ENCODE results near the gene GAGE10.

DNA sequence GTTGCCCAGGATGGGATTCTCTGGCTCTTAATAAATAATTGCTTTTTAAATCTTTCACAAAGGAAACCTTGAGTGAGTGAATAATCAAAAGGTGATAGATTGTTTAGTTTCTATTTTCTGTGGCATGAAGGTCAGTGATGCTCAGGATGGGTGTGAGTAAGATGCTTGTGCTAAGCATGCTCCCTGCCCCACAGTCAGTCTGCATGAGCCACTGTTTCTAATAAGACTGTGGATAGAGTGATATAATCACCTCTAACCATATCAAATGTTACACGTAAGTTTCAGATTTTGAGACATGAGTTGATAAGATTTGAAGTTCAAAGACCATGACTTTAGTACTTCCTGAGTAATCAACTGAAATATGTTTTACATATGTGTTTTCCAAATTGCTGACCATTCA is 2.7 kb upstream of the GAGE10 start:
- TF ChIP-seq, protein P1, sequence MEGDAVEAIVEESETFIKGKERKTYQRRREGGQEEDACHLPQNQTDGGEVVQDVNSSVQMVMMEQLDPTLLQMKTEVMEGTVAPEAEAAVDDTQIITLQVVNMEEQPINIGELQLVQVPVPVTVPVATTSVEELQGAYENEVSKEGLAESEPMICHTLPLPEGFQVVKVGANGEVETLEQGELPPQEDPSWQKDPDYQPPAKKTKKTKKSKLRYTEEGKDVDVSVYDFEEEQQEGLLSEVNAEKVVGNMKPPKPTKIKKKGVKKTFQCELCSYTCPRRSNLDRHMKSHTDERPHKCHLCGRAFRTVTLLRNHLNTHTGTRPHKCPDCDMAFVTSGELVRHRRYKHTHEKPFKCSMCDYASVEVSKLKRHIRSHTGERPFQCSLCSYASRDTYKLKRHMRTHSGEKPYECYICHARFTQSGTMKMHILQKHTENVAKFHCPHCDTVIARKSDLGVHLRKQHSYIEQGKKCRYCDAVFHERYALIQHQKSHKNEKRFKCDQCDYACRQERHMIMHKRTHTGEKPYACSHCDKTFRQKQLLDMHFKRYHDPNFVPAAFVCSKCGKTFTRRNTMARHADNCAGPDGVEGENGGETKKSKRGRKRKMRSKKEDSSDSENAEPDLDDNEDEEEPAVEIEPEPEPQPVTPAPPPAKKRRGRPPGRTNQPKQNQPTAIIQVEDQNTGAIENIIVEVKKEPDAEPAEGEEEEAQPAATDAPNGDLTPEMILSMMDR (IDR thresholded peaks at IDR 0.05) = no peak
- TF ChIP-seq MAZ (IDR thresholded peaks at IDR 0.05; ENCODE audit: borderline replicate concordance, low read depth, low read length) (no peak), MAX (IDR thresholded peaks at IDR 0.05) (no peak), POLR2A (IDR thresholded peaks at IDR 0.05; ENCODE audit: low read length) (no peak), USF2 (IDR thresholded peaks at IDR 0.05) (no peak), ZNF302 (CRISPR knock-in tag; IDR thresholded peaks at IDR 0.05) (no peak), MAFK (IDR thresholded peaks at IDR 0.05; ENCODE audit: partially characterized antibody) (no peak), JUN (IDR thresholded peaks at IDR 0.05) (no peak)
